ENCODE results near the gene NTM. TPM values are rescaled to one million over a fixed set of nuclear protein-coding genes. Genes with fewer than 3 reads are reported as not detected.

The NTM gene
- total and polyA plus RNA-seq, 2 experiments from 2014 or later: 2.2 to 4.9 TPM

DNA sequence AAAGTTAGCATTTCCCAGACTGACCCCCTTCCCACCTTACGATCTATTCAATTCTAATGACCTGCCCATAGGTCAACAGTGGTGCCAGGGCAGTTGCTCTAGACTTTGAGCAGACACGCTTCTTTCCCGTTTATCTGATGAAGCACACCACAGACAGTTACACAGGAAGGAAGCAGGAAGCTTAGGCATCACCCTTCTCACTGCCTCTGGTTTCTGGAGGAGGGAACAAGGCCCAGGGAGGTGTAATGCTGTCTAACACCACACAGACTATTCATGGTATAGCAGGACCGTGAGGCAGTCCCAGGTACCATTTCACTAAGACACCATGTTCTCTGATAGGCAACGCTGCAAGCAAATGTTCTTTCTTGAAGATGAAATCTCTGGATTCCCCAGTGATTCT is 279.4 kb downstream of the NTM start:
- WGBS (ENCODE audit: low lambda C conversion rate, missing lambda C conversion rate): 86% methylated on average over 5 of the region's 5 CpGs
- no peaks in the 10 kb centered on the region for H3K4me1 ChIP-seq (ENCODE audit: insufficient read depth)
- no peak overlapping the region for H3K4me3 ChIP-seq
- H3K27ac ChIP-seq: no peak overlapping the region
- H2AFZ ChIP-seq: no peak overlapping the region
- no peaks in the 10 kb centered on the region for H3K9me2 ChIP-seq (replicated peaks; ENCODE audit: insufficient read depth)
- H3K4me2 ChIP-seq: no peak overlapping the region
- H3K9me3 ChIP-seq (ENCODE audit: low read depth): no peaks in the 10 kb centered on the region
- TF ChIP-seq, protein P1, sequence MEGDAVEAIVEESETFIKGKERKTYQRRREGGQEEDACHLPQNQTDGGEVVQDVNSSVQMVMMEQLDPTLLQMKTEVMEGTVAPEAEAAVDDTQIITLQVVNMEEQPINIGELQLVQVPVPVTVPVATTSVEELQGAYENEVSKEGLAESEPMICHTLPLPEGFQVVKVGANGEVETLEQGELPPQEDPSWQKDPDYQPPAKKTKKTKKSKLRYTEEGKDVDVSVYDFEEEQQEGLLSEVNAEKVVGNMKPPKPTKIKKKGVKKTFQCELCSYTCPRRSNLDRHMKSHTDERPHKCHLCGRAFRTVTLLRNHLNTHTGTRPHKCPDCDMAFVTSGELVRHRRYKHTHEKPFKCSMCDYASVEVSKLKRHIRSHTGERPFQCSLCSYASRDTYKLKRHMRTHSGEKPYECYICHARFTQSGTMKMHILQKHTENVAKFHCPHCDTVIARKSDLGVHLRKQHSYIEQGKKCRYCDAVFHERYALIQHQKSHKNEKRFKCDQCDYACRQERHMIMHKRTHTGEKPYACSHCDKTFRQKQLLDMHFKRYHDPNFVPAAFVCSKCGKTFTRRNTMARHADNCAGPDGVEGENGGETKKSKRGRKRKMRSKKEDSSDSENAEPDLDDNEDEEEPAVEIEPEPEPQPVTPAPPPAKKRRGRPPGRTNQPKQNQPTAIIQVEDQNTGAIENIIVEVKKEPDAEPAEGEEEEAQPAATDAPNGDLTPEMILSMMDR (IDR thresholded peaks at IDR 0.05; ENCODE audit: poor library complexity): no peak
- TF ChIP-seq EZH2phosphoT487 (IDR thresholded peaks at IDR 0.05; ENCODE audit: low read depth, severe bottlenecking, unreplicated experiment) (no peak), EZH2 (IDR thresholded peaks at IDR 0.05; ENCODE audit: borderline replicate concordance) (no peak)
- H4K20me1 ChIP-seq (ENCODE audit: insufficient read depth, poor library complexity, severe bottlenecking): no peaks in the 10 kb centered on the region
- H3K27me3 ChIP-seq: peaks cover 3% of the 10 kb centered on the region
- DNase-seq (ENCODE audit: low spot score): no peak
- H3K79me2 ChIP-seq: no peaks in the 10 kb centered on the region
- no peaks in the 10 kb centered on the region for H3K36me3 ChIP-seq (replicated peaks; ENCODE audit: insufficient read depth, low read depth)

DNA sequence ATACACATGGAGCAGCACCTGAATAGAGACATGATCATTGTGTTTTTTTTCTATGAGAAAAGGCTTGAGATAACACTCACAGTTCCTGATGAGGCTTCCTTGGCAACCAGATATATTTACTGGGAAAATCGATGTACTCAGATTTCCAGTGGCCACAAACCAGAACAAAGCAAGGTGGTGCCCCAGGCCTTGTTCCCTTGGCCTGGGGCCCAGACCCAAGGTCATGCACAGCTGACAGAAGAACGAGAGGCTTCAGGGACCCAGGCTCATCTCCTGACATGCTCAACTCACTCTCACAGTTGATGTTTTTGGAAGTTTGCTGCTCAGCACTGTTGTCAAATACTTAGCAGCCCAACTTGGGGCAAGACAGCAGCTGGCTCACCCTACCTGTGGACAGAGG is 281.8 kb downstream of the NTM start:
- Histone ChIP-seq H2AFZ (no peak overlapping the region), H3K79me2 (no peaks in the 10 kb centered on the region), H3K27me3 (peaks cover 7% of the 10 kb centered on the region), H3K4me2 (no peak overlapping the region), H3K4me1 (ENCODE audit: insufficient read depth) (no peaks in the 10 kb centered on the region), H3K9me3 (ENCODE audit: low read depth) (no peaks in the 10 kb centered on the region), H3K9me2 (replicated peaks; ENCODE audit: insufficient read depth) (no peaks in the 10 kb centered on the region), H4K20me1 (ENCODE audit: insufficient read depth, poor library complexity, severe bottlenecking) (no peaks in the 10 kb centered on the region), H3K27ac (no peak overlapping the region), H3K4me3 (no peak overlapping the region), H3K36me3 (replicated peaks; ENCODE audit: insufficient read depth, low read depth) (no peaks in the 10 kb centered on the region)
- no peak for TF ChIP-seq EZH2phosphoT487 (IDR thresholded peaks at IDR 0.05; ENCODE audit: low read depth, severe bottlenecking, unreplicated experiment)
- no peak for TF ChIP-seq EZH2 (IDR thresholded peaks at IDR 0.05; ENCODE audit: borderline replicate concordance)
- TF ChIP-seq, protein P1 (IDR thresholded peaks at IDR 0.05; ENCODE audit: poor library complexity): no peak
- no peak for DNase-seq (ENCODE audit: low spot score)
- 56% methylated on average over 2 of the region's 2 CpGs for WGBS (ENCODE audit: low lambda C conversion rate, missing lambda C conversion rate)

GRCh38 chr11:131653260-131653659 is 282.8 kb downstream of the NTM start:
- no peak for DNase-seq (ENCODE audit: low spot score)
- WGBS (ENCODE audit: low lambda C conversion rate, missing lambda C conversion rate): 49% methylated on average over 5 of the region's 5 CpGs
- Histone ChIP-seq H4K20me1 (ENCODE audit: insufficient read depth, poor library complexity, severe bottlenecking) (no peaks in the 10 kb centered on the region), H3K4me3 (no peak overlapping the region), H3K4me2 (no peak overlapping the region), H3K79me2 (no peaks in the 10 kb centered on the region), H3K9me3 (ENCODE audit: low read depth) (no peaks in the 10 kb centered on the region), H3K36me3 (replicated peaks; ENCODE audit: insufficient read depth, low read depth) (no peaks in the 10 kb centered on the region), H3K27me3 (peaks cover 7% of the 10 kb centered on the region), H2AFZ (no peak overlapping the region), H3K9me2 (replicated peaks; ENCODE audit: insufficient read depth) (no peaks in the 10 kb centered on the region), H3K4me1 (ENCODE audit: insufficient read depth) (no peaks in the 10 kb centered on the region), H3K27ac (no peak overlapping the region)
- TF ChIP-seq, protein P1 (IDR thresholded peaks at IDR 0.05; ENCODE audit: poor library complexity): no peak
- TF ChIP-seq EZH2 (IDR thresholded peaks at IDR 0.05; ENCODE audit: borderline replicate concordance) (no peak), EZH2phosphoT487 (IDR thresholded peaks at IDR 0.05; ENCODE audit: low read depth, severe bottlenecking, unreplicated experiment) (no peak)

DNA sequence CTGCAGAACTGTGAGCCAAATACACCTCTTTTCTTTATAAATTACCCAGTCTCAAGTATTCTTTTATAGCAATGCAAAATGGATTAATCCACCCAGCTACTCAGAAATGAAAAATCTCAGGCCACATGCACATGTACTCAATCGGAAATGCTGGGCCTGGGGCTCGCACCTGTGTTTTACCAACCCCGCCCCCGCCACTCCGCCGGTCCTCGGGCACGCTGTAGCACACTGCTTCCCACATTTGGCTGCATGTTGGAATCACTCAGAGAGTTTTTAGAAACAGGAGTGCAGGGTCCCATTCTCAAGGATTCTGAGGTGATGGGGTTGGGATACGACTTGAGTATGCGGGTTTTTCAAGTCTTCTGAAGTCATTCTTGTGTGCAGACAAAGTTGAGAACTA is 284.4 kb downstream of the NTM start:
- Histone ChIP-seq H3K4me2 (no peak overlapping the region), H3K27ac (no peak overlapping the region)
- WGBS (ENCODE audit: low lambda C conversion rate, missing lambda C conversion rate): 97% methylated on average over 10 of the region's 10 CpGs

More for the DNA sequence above, 284.4 kb downstream of the NTM start:
- no peak for DNase-seq (ENCODE audit: low spot score)
- Histone ChIP-seq H3K4me1 (ENCODE audit: insufficient read depth) (no peaks in the 10 kb centered on the region), H3K27me3 (peaks cover 14% of the 10 kb centered on the region), H3K36me3 (replicated peaks; ENCODE audit: insufficient read depth, low read depth) (no peaks in the 10 kb centered on the region), H3K79me2 (no peaks in the 10 kb centered on the region), H3K9me3 (ENCODE audit: low read depth) (no peaks in the 10 kb centered on the region), H3K4me3 (no peak overlapping the region), H4K20me1 (ENCODE audit: insufficient read depth, poor library complexity, severe bottlenecking) (no peaks in the 10 kb centered on the region), H2AFZ (no peak overlapping the region), H3K9me2 (replicated peaks; ENCODE audit: insufficient read depth) (no peaks in the 10 kb centered on the region)
- TF ChIP-seq EZH2phosphoT487 (IDR thresholded peaks at IDR 0.05; ENCODE audit: low read depth, severe bottlenecking, unreplicated experiment) (no peak), EZH2 (IDR thresholded peaks at IDR 0.05; ENCODE audit: borderline replicate concordance) (no peak)
- TF ChIP-seq, protein P1 (IDR thresholded peaks at IDR 0.05; ENCODE audit: poor library complexity): no peak

Data from hepatocyte (in vitro differentiated cells).